Ovary (tissue), 3 donors: ENCODE results near the gene FMNL1.

Source experiments
- CTCF ChIP-seq, 3 donors: fragments of 450-650 bp in 2 of 3; fragments of 200-600 bp in 1 of 3; IDR thresholded peaks; one replicate each; pipeline versions ENCODE4 v1.5.1 to v1.8.0; 2016 to 2022; ENCODE audit warnings: antibody characterized with exemption in 3 of 3, mild to moderate bottlenecking in 1 of 3
- POLR2A ChIP-seq: fragments of 450-650 bp; IDR thresholded peaks from one replicate; pipeline ENCODE4 v1.6.1; 2017; ENCODE audit warnings: antibody characterized with exemption, mild to moderate bottlenecking, moderate library complexity
- donor health status: DM: no; HTN: no; CAD: no.

- TF ChIP-seq CTCF (IDR thresholded peaks at IDR 0.05) (peak; percentile 54 to 87 (median 84)), POLR2A (no peak)
Measured at GRCh38 chr17:45277216-45277849, 55.6 kb downstream of the FMNL1 start.
